HG03558 (cell line): ENCODE measurements around the gene DOK5.
"Not testable (repeated sequence)": the region's sequence is repeated elsewhere in the genome, so short reads cannot be mapped to it uniquely, and the experiment has no call there.

Source experiments
- ATAC-seq: cut with Tn5 transposase; IDR thresholded peaks from one replicate; pipeline ENCODE4 v1.9.1; 2021; ENCODE audit warnings: moderate number of reproducible peaks; ENCODE audit not compliant: unreplicated experiment; ENCODE audit errors: extremely low read depth

The DOK5 gene

GRCh38 chr20:54469952-54470351 is 5.4 kb upstream of the DOK5 start:
- ATAC-seq = no peak

DNA sequence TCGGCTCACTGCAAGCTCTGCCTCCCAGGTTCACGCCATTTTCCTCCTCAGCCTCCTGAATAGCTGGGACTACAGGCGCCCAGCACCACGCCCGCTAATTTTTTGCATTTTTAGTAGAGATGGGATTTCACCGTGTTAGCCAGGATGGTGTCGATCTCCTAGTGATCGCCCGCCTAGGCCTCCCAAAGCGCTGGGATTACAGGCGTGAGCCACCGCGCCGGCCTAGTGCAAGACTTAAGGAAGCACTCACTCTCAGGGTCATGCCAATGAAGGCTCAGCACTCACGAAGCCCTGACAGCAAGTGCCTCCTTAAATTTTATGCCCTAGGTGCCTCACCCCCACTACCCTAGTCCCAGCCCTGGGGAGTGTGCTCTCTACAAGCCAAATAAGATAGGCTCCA is 4.7 kb upstream of the DOK5 start:
- ATAC-seq = no peak

- ATAC-seq = no peak
These were observed 2.8 kb upstream of the DOK5 start for GRCh38 chr20:54472607-54473006.

GRCh38 chr20:54473340-54473739 is 2.1 kb upstream of the DOK5 start:
- ATAC-seq = no peak

DNA sequence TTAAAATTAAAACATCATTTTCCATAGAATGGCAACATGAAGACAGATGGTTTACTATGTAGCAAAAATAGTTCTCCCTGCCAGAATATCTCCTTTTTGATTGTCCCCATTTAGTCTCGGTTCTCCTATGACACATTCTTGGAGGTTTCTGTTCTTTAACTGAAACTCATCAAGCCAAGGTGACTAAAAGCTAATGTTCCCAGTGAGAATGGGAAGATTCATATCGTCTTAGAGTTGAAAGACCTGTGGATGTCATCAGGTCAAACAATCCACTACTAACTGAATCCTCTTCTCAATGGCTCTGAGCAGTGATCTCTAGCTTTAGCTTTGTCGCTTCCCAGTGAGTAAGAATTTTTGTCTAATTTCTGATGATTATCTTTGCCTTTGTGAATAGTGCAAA is 1.3 kb upstream of the DOK5 start:
- no peak for ATAC-seq

DNA sequence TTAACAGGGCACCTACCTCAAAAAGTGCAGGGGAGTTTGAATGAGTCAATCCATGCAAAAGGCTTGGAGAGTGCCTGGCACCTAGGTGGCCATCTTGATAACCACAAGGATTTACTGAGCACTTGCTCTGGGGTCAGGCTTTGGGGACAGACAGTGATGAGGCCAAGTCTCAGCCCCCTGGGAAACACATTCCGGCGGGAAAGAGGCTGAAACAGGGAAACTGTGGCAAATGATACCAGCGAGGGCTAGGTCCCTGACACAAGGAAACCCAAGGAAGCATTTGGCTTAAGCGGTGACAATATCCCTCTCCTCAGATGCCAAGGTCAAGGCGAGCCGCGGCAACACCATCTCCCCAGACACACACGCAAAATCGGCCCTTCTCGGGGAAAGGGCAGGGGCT is 527 bp upstream of the DOK5 start:
- no peak for ATAC-seq

DNA sequence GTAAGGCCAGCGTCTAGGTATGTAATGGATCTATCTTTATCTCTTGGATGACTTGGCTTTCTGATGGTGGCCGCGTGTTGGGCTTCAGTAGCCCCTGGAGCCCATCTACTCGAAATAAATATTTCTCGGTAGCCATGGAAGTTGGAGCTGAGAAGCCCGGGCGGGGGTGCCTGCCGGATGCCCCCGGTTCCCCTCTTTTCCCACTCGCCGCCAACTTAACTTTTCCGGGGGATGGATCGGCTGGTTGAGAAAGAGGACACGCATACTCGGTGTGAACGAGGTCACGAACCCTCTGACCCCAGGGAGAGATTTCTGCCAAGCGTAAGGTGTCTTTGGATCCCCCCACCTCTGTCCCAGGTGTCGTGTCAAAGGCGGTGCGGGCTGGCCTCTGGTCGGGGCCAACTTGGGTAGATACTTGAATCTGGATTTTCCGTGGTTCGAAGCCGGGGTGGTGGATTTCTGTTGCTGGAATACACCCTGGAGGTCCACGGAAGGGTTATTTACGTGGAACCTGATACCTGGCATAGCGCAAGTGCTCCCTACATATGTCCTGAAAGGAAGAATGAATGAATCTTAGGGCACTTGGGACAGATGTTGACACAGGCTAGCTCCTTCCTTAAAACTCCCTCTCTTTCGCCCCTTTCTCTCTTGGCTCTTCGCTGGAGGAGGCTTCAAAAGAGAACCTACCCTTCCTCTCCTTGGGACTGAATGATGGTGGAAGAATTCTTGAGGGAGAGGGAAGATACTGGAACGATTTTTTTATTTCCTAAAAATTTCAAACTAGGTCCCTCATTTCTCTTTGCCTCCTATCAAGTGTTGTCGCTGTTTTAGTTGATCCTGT is 996 bp downstream of the DOK5 start:
- no peak for ATAC-seq

DNA sequence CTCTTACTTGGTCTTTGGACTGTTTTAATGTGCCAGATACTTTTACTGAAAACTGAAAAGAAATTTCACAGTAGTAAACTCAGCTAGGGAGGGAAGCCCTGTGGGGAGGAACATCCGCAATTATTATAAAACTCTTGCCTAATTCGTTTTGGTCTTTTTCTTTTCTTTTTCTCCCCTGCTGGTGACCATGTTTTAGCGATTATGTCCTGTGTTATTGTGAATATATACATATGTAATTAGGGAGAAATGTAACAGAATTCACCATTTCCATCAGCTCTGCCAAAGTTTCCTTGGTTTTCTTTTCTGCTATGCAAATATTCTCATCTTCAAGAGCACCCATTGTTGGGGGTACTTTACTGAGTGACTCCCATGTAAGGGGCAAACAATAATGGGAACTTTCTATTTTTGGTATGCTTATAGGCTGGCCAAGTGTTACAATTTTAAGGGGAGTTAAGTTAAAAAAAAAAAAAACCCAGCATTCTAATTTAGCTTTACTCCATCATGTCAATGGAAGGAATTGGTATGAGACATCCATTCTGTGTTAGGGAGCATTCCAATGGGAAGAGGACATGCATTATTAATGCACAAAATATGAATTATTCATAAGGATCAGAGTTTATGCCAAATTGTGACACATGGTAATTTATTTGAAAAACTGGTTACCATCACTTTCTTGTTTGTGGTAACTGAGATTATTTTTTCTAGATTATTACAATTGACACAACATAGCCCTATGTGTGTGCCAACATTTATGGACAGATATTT is 2.0 kb downstream of the DOK5 start:
- no peak for ATAC-seq

DNA sequence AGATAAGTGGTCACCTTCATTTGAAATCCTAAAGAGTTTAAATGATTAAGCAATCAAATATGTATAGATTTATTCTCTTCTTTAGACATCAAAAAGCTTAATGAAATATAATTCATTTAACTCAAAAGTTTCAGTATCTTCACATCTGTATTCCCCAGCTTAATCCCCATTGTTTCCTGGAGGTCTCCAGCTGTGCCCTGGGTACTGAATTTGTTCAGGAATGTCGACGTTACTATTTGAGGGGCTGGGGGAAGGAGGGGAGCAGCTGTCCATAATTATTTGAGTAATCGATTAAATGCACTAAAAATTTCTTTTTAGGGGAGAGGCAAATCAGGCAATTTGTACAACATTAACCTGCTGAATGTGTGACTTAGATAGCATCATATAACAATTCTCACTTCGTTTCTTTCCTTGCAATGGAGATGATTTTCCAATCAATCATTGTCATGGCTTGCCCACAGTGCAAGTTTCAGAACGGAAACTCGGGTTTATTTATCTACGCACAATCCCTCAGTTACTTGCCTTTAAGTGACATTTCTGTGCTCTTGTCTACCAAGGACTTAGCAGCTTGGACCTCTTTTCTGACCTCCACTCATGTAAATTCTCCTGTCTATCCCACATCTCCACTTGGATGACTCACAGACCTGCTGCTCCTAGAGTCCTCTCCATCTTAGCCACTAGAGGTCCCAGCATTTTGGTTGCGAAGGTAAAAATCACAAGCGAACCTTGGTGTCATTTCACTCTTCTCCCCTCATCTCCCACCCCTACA is 3.9 kb downstream of the DOK5 start:
- no peak for ATAC-seq

- ATAC-seq = not testable (repeated sequence)
These were observed 4.5 kb downstream of the DOK5 start for GRCh38 chr20:54479937-54480336.

GRCh38 chr20:54481442-54481841 is 6.0 kb downstream of the DOK5 start:
- no peak for ATAC-seq

DNA sequence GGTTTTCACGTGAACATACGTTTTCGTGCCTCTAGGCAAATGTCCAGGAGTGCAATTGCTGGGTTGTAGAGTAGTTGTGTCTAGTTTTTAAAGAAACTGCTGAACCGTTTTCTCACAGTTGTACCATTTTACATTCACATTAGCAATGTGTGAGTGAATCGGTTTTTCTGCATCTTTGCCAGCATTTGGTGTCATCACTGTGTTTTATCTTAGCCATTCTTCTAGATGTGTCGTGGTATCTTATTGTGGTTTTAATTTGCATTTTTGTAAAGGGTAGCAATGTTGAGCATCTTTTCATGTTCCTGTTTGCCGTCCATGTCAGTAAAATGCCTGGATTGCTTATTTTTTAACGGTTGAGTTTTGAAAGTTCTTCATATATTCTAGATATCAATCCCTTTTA is 10.2 kb downstream of the DOK5 start:
- no peak for ATAC-seq

- ATAC-seq = no peak
These were observed 11.2 kb downstream of the DOK5 start for GRCh38 chr20:54486585-54486984.

GRCh38 chr20:54488442-54488841 is 13.0 kb downstream of the DOK5 start:
- no peak for ATAC-seq

DNA sequence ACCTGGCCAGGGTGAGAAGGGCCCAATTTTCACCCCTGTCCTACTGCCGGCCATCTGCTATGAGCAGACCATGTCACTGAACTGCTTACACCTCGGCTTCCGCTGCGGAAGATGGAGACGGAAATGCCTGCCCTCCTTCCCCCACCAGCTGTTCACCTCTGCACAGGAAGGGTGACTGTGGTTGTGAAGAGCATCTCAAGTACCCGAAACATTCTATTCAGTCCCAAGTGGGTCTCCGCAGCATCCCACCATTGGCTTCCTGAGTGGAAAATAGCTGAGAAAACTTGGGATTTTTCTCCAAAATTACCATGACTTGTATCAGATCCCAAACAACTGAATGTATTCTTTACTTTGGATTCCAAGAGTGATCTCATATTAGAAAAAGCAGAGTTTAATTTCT is 16.1 kb downstream of the DOK5 start:
- ATAC-seq = no peak

DNA sequence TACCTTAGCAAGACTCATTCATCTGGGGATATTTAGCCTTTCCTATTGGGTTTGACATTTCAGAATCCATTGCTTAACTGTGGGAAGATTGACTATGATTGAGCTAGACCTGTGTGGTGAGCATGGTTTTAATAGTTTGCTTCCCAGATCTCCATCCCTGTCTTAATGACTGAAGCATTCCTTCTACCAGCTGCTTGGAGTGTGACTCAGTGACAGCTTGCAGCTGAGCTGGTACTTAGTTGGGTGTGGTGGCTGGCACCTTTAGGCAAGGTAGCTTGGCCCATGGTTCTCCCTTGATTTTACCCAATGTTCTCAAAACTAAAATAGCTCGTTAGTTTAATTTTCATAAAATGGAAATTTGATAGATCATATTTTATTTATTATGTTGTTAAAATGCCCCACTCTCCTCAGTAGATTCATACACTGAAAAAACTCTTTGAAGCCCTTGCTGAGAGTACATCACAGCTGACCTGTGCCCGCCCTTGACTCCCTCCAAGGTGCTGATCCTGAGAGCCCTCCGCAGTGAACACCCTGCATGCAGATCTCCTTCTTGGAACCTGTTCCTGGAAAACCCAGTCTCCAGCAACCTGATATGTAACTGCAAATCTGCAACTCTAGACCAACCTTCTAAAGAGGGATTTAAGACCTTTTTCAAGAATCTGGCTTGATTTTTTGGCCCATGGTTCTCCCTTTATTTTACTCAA is 19.1 kb downstream of the DOK5 start:
- no peak for ATAC-seq

- no peak for ATAC-seq
These were observed 22.7 kb downstream of the DOK5 start for GRCh38 chr20:54497931-54498718.

DNA sequence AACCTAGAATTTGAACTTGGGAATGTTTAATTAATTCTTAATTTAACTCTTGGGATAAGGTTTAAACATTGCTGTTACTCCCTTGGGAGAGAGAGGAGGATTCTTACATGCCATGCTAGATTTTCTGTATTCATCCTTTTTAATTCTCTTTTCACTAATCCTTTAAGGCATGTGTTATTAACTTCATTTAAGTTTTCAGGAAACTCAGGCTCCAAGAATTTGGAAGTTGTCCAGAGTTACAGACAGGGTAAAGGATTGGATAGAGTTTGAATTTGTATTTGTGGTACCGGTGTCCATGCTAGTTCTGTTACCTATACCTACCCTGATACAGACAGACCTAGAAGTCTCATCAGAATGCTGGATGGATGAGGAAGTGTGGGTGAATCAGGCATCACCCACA is 23.7 kb downstream of the DOK5 start:
- no peak for ATAC-seq

- ATAC-seq = no peak
These were observed 26.8 kb downstream of the DOK5 start for GRCh38 chr20:54502179-54502578.

DNA sequence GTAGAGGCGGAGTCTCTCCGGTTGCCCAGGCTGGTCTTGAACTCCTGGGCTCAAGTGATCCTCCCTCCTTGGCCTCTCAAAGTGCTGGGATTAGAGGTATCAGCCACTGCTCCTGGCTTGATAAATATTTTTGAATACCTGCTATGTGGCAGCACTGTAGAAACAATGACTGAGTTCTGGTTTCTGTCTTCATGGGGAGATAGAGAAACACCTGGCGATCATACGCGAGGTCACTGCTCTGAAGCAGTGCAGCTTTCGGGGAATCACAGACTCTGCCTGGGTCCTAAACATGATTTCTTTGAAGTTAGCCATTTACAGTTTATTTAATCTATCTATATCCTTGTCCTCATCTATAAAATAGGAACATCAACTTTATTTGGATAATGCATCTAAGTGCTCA is 31.2 kb downstream of the DOK5 start:
- no peak for ATAC-seq
